H9 (cell line): ENCODE results near the gene ACVR1B. TPM values are rescaled to one million over a fixed set of nuclear protein-coding genes. Genes with fewer than 3 reads are reported as not detected.

Experiments used
- DNase-seq: peaks from one replicate; pipeline ENCODE4 v3.0.0-alpha.2; 2017
- H2AFZ ChIP-seq: one replicate; pipeline ENCODE4 v1.6.1; 2013; ENCODE audit warnings: mild to moderate bottlenecking, low read length, control low read depth, moderate library complexity
- H2AK5ac ChIP-seq: 2 replicates; pipeline ENCODE4 v1.6.1; 2013; ENCODE audit warnings: low read length, control low read depth, mixed read lengths; ENCODE audit not compliant: insufficient read length
- H2BK120ac ChIP-seq: one replicate; pipeline ENCODE4 v1.6.1; 2013; ENCODE audit warnings: low read depth, mild to moderate bottlenecking, low read length, control low read depth, inconsistent platforms; ENCODE audit not compliant: poor library complexity, severe bottlenecking
- H2BK12ac ChIP-seq: 2 replicates; pipeline ENCODE4 v1.6.1; 2013; ENCODE audit warnings: low read length, control low read depth, mixed read lengths, low read depth; ENCODE audit not compliant: insufficient read length
- H2BK15ac ChIP-seq: 2 replicates; pipeline ENCODE4 v1.6.1; 2013; ENCODE audit warnings: low read depth, low read length, control low read depth
- H2BK20ac ChIP-seq: one replicate; pipeline ENCODE4 v1.6.1; 2013; ENCODE audit warnings: low read depth, mild to moderate bottlenecking, low read length, control low read depth, inconsistent platforms; ENCODE audit not compliant: poor library complexity, severe bottlenecking
- H2BK5ac ChIP-seq: 2 replicates; pipeline ENCODE4 v1.6.1; 2013; ENCODE audit warnings: low read length, control low read depth, mixed read lengths; ENCODE audit not compliant: insufficient read length
- H3K14ac ChIP-seq: 2 replicates; pipeline ENCODE4 v1.6.1; 2013; ENCODE audit warnings: low read length, control low read depth; ENCODE audit not compliant: insufficient read depth
- H3K18ac ChIP-seq: 2 replicates; pipeline ENCODE4 v1.6.1; 2013; ENCODE audit warnings: low read depth, mild to moderate bottlenecking, mixed read lengths, low read length, control low read depth; ENCODE audit not compliant: insufficient read length
- H3K23ac ChIP-seq: 2 replicates; pipeline ENCODE4 v1.6.1; 2013; ENCODE audit warnings: low read length, control low read depth, mixed read lengths, low read depth; ENCODE audit not compliant: insufficient read length
- H3K23me2 ChIP-seq: 2 replicates; pipeline ENCODE4 v1.6.1; 2013; ENCODE audit warnings: low read depth, mild to moderate bottlenecking, mixed read lengths, low read length, control low read depth; ENCODE audit not compliant: insufficient read length, poor library complexity, severe bottlenecking
- H3K27ac ChIP-seq: 2 replicates; pipeline ENCODE4 v1.5.1; 2013; ENCODE audit warnings: low read length, control low read depth, mixed read lengths, low read depth; ENCODE audit not compliant: insufficient read length
- H3K27me3 ChIP-seq: 2 replicates; pipeline ENCODE4 v1.6.1; 2013; ENCODE audit warnings: low read length, control low read depth, inconsistent platforms; ENCODE audit not compliant: insufficient read depth
- H3K4ac ChIP-seq: 2 replicates; pipeline ENCODE4 v1.6.1; 2013; ENCODE audit warnings: low read depth, mild to moderate bottlenecking, control low read depth, inconsistent platforms, low read length, moderate library complexity
- H3K4me1 ChIP-seq: 2 replicates; pipeline ENCODE4 v1.6.1; 2013; ENCODE audit warnings: low read length, control low read depth, inconsistent platforms; ENCODE audit not compliant: insufficient read depth
- H3K4me2 ChIP-seq: 2 replicates; pipeline ENCODE4 v1.6.1; 2013; ENCODE audit warnings: low read length, control low read depth, mixed read lengths; ENCODE audit not compliant: insufficient read length, insufficient read depth
- H3K56ac ChIP-seq: 2 replicates; pipeline ENCODE4 v1.6.1; 2013; ENCODE audit warnings: low read depth, mild to moderate bottlenecking, mixed read lengths, low read length, control low read depth; ENCODE audit not compliant: insufficient read length
- H3K79me1 ChIP-seq: 2 replicates; pipeline ENCODE4 v1.6.1; 2013; ENCODE audit warnings: low read depth, mild to moderate bottlenecking, moderate library complexity, low read length, control low read depth, inconsistent platforms; ENCODE audit not compliant: insufficient read depth, poor library complexity, severe bottlenecking
- H3K79me2 ChIP-seq: 2 replicates; pipeline ENCODE4 v1.6.1; 2013; ENCODE audit warnings: low read length, control low read depth, inconsistent platforms; ENCODE audit not compliant: insufficient read depth
- H3K9ac ChIP-seq: 2 replicates; pipeline ENCODE4 v1.6.1; 2013; ENCODE audit warnings: low read length, control low read depth, mixed read lengths; ENCODE audit not compliant: insufficient read length; ENCODE audit errors: extremely low read depth
- H3K9me3 ChIP-seq: one replicate; pipeline ENCODE4 v1.6.1; 2013; ENCODE audit warnings: low read depth, low read length, inconsistent platforms; ENCODE audit not compliant: control insufficient read depth
- H3T11ph ChIP-seq: one replicate; pipeline ENCODE4 v1.6.1; 2013; ENCODE audit warnings: mild to moderate bottlenecking, low read length, control low read depth, inconsistent platforms
- H4K20me1 ChIP-seq: one replicate; pipeline ENCODE4 v1.6.1; 2013; ENCODE audit not compliant: control insufficient read depth, insufficient read length, insufficient read depth
- H4K5ac ChIP-seq: 2 replicates; pipeline ENCODE4 v1.6.1; 2013; ENCODE audit warnings: low read depth, mild to moderate bottlenecking, mixed read lengths, low read length, control low read depth; ENCODE audit not compliant: insufficient read length
- H4K8ac ChIP-seq: replicated peaks from 2 replicates; pipeline ENCODE4 v1.6.1; 2013; ENCODE audit warnings: low read length, control low read depth, mixed read lengths, low read depth; ENCODE audit not compliant: insufficient read length
- H4K91ac ChIP-seq: 2 replicates; pipeline ENCODE4 v1.6.1; 2013; ENCODE audit warnings: low read depth, mild to moderate bottlenecking, moderate library complexity, mixed read lengths, low read length, control low read depth; ENCODE audit not compliant: insufficient read length
- H3K27ac Mint-ChIP-seq, 3 experiments: 2 replicates in 2 of 3; 3 replicates in 1 of 3; pipeline ENCODE4 v1.8.0; 2020 to 2021; ENCODE audit warnings: mixed read lengths in 3 of 3, mild to moderate bottlenecking in 1 of 3, moderate library complexity in 1 of 3
- H3K27me3 Mint-ChIP-seq: 2 replicates; pipeline ENCODE4 v1.8.0; 2021; ENCODE audit warnings: low read depth, mild to moderate bottlenecking, moderate library complexity, mixed read lengths
- H3K36me3 Mint-ChIP-seq, 3 experiments: 2 replicates in 2 of 3; 3 replicates in 1 of 3; pipeline ENCODE4 v1.8.0; 2020 to 2021; ENCODE audit warnings: low read depth in 3 of 3, mixed read lengths in 3 of 3; ENCODE audit not compliant: insufficient read depth in 1 of 3
- H3K4me1 Mint-ChIP-seq, 2 experiments: 2 replicates each; pipeline ENCODE4 v1.8.0; 2020; ENCODE audit warnings: mixed read lengths in 2 of 2
- H3K4me3 Mint-ChIP-seq, 2 experiments: 2 replicates in 1 of 2; 3 replicates in 1 of 2; pipeline ENCODE4 v1.8.0; 2020 to 2021; ENCODE audit warnings: mild to moderate bottlenecking in 2 of 2, mixed read lengths in 2 of 2, moderate library complexity in 1 of 2
- H3K9me3 Mint-ChIP-seq, 2 experiments: 2 replicates in 1 of 2; 3 replicates in 1 of 2; pipeline ENCODE4 v1.8.0; 2020; ENCODE audit warnings: mild to moderate bottlenecking in 2 of 2, mixed read lengths in 2 of 2, moderate library complexity in 1 of 2
- WGBS: extraction: QIAGEN DNeasy Blood & Tissue Kit; methylation state at CpG from one replicate; pipeline ENCODE4 v1.1.7; 2013; ENCODE audit warnings: missing lambda C conversion rate, low lambda C conversion rate, mixed read lengths; ENCODE audit not compliant: insufficient read length; ENCODE audit errors: extremely low coverage; 5-methylcytosine and 5-hydroxymethylcytosine counted together
- total RNA-seq: library from RNA; stranded (reverse); gene quantifications from 2 replicates; pipeline ENCODE4 v1.2.1, GENCODE V29; 2021
- TF ChIP-seq, protein P1 (sequence below): fragments of 200-600 bp; sonication (generic); conservative IDR thresholded peaks from 3 replicates; pipeline ENCODE4 v1.8.0; 2021; ENCODE audit warnings: antibody characterized with exemption, mild to moderate bottlenecking

The ACVR1B gene
- total RNA-seq, 1 experiment from 2014 or later: 16.3 TPM

DNA sequence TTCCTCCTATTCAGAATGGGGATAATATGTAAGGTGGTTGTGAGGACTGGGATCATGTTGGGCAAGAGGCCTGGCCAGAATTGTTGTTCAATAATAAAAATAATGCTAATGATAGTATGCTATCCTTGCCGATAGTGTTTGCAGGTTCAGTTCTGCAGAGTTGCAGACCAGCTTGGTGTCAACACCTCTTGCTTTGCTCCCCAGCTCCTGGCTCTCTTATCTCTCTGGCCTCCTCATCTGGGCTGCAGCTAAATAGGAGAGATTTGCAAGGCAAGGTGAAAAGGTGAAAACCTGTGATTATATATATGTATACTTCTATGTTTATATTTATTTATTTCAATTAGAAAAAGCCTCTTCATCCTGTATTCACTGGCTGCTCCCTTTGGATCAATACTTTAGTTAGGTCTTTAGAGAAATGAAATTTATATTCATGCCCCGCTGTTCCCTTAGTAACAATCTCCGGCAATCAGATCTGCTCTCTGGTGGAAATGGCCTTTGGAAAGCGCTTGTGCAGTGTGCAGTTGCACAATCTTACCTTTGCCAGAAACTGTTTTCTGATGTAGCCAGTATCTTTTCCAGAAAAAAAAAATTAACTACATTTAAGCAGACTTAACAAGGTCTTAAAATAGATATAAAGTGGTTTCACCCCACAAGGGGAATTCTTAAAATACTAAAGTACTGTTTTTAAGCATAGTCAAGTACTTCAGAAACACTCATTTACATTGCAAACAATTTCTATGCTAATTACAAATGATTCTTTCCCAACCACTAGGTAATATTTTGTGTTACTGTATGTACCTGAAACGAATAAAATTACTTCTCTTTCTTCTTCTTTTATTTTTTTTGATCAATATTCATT is 19.1 kb upstream of the ACVR1B start:
- H2BK20ac ChIP-seq: no peak overlapping the region
- no peaks in the 10 kb centered on the region for H3K79me1 ChIP-seq
- no peaks in the 10 kb centered on the region for H3K9me3 Mint-ChIP-seq
- no peak overlapping the region for H2BK5ac ChIP-seq
- H2AK5ac ChIP-seq: no peak overlapping the region
- no peaks in the 10 kb centered on the region for H3K9me3 ChIP-seq
- H3K27me3 Mint-ChIP-seq: peaks cover 16% of the 10 kb centered on the region
- no peaks in the 10 kb centered on the region for H3K36me3 Mint-ChIP-seq
- no peak overlapping the region for H3K4me3 Mint-ChIP-seq
- H3K23me2 ChIP-seq: no peaks in the 10 kb centered on the region
- no peak overlapping the region for H3K23ac ChIP-seq
- no peak overlapping the region for H3K18ac ChIP-seq
- H2BK12ac ChIP-seq: no peak overlapping the region
- no peak overlapping the region for H2BK15ac ChIP-seq
- TF ChIP-seq, protein P1, sequence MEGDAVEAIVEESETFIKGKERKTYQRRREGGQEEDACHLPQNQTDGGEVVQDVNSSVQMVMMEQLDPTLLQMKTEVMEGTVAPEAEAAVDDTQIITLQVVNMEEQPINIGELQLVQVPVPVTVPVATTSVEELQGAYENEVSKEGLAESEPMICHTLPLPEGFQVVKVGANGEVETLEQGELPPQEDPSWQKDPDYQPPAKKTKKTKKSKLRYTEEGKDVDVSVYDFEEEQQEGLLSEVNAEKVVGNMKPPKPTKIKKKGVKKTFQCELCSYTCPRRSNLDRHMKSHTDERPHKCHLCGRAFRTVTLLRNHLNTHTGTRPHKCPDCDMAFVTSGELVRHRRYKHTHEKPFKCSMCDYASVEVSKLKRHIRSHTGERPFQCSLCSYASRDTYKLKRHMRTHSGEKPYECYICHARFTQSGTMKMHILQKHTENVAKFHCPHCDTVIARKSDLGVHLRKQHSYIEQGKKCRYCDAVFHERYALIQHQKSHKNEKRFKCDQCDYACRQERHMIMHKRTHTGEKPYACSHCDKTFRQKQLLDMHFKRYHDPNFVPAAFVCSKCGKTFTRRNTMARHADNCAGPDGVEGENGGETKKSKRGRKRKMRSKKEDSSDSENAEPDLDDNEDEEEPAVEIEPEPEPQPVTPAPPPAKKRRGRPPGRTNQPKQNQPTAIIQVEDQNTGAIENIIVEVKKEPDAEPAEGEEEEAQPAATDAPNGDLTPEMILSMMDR: no peak
- H3K27me3 ChIP-seq: no peaks in the 10 kb centered on the region
- H4K5ac ChIP-seq: no peak overlapping the region
- no peak overlapping the region for H3K14ac ChIP-seq
- H2BK120ac ChIP-seq: no peak overlapping the region
- H4K91ac ChIP-seq: no peak overlapping the region
- WGBS: no CpG with 5 or more reads among the region's 5 CpGs
- no peak overlapping the region for H3K56ac ChIP-seq
- no peak overlapping the region for H3K27ac Mint-ChIP-seq
- DNase-seq: no peak
- no peaks in the 10 kb centered on the region for H3K4me1 ChIP-seq
- H4K8ac ChIP-seq: no peak overlapping the region
- H2AFZ ChIP-seq: no peak overlapping the region
- no peaks in the 10 kb centered on the region for H3K79me2 ChIP-seq
- no peak overlapping the region for H3K27ac ChIP-seq
- H3K9ac ChIP-seq: no peak overlapping the region
- H3K4ac ChIP-seq: no peak overlapping the region
- H3K4me1 Mint-ChIP-seq: peaks cover 5 to 6% of the 10 kb centered on the region in 2 experiments; a peak in 3 of 4 replicates
- H3T11ph ChIP-seq: no peak overlapping the region
- no peak overlapping the region for H3K4me2 ChIP-seq
- H4K20me1 ChIP-seq: no peaks in the 10 kb centered on the region
